ENCODE results near the gene AMN1.
A peak's percentile ranks its signal among the peaks of the same experiment; 100 is the strongest.

Gene AMN1

GRCh38 chr12:31655792-31656191 lies 73.0 kb downstream of the AMN1 start:
- TF ChIP-seq, protein P1, sequence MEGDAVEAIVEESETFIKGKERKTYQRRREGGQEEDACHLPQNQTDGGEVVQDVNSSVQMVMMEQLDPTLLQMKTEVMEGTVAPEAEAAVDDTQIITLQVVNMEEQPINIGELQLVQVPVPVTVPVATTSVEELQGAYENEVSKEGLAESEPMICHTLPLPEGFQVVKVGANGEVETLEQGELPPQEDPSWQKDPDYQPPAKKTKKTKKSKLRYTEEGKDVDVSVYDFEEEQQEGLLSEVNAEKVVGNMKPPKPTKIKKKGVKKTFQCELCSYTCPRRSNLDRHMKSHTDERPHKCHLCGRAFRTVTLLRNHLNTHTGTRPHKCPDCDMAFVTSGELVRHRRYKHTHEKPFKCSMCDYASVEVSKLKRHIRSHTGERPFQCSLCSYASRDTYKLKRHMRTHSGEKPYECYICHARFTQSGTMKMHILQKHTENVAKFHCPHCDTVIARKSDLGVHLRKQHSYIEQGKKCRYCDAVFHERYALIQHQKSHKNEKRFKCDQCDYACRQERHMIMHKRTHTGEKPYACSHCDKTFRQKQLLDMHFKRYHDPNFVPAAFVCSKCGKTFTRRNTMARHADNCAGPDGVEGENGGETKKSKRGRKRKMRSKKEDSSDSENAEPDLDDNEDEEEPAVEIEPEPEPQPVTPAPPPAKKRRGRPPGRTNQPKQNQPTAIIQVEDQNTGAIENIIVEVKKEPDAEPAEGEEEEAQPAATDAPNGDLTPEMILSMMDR (conservative IDR thresholded peaks at IDR 0.05; ENCODE audit: low read depth, low read length) = no peak
- Histone ChIP-seq H3K36me3 (ENCODE audit: insufficient read depth) (no peaks in the 10 kb centered on the region), H3K9ac (no peak overlapping the region), H3K4me1 (ENCODE audit: low read depth, poor library complexity, severe bottlenecking) (peaks cover 27% of the 10 kb centered on the region), H3K4me3 (IDR thresholded peaks at IDR 0.05; ENCODE audit: insufficient read depth, low read depth, low read length) (no peak overlapping the region), H4K20me1 (ENCODE audit: insufficient read depth) (no peaks in the 10 kb centered on the region), H2AFZ (ENCODE audit: low read depth) (no peak overlapping the region), H3K27me3 (ENCODE audit: insufficient read depth, low read depth) (no peaks in the 10 kb centered on the region), H3K27ac (no peak overlapping the region), H3K79me2 (ENCODE audit: insufficient read depth, low read depth) (no peaks in the 10 kb centered on the region), H3K4me2 (no peak overlapping the region)

DNA sequence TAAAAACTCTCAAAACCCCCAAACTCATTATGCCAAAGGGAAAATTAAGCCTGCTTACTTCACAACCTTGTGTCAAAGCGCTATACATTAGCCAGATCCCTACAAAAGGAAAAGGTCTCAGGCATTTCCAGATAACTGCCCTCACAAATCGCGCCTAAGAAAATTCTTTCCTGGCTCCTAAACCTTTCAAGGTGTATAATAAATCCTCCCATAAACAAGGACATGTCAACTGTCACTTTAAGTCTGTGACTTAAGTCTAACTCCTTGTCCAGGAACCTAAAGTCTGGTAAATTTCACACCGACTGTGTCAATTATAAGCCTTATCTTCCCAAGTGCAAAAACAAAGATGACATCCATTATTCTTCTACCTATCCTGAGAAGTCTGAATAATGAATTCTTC lies 73.6 kb downstream of the AMN1 start:
- Histone ChIP-seq H3K4me3 (IDR thresholded peaks at IDR 0.05; ENCODE audit: insufficient read depth, low read depth, low read length) (no peak overlapping the region), H3K4me2 (no peak overlapping the region), H3K79me2 (ENCODE audit: insufficient read depth, low read depth) (no peaks in the 10 kb centered on the region), H2AFZ (ENCODE audit: low read depth) (no peak overlapping the region), H4K20me1 (ENCODE audit: insufficient read depth) (no peaks in the 10 kb centered on the region), H3K36me3 (ENCODE audit: insufficient read depth) (no peaks in the 10 kb centered on the region), H3K9ac (no peak overlapping the region), H3K27me3 (ENCODE audit: insufficient read depth, low read depth) (no peaks in the 10 kb centered on the region), H3K4me1 (ENCODE audit: low read depth, poor library complexity, severe bottlenecking) (peaks cover 22% of the 10 kb centered on the region), H3K27ac (no peak overlapping the region)
- TF ChIP-seq, protein P1 (conservative IDR thresholded peaks at IDR 0.05; ENCODE audit: low read depth, low read length) = no peak

GRCh38 chr12:31651893-31652521 lies 76.8 kb downstream of the AMN1 start:
- Histone ChIP-seq H3K4me1 (ENCODE audit: low read depth, poor library complexity, severe bottlenecking) (peaks cover 12% of the 10 kb centered on the region), H2AFZ (ENCODE audit: low read depth) (peak overlapping the region; percentile 99; the same call in 1 of the 2 replicates), H3K36me3 (ENCODE audit: insufficient read depth) (no peaks in the 10 kb centered on the region), H3K4me3 (IDR thresholded peaks at IDR 0.05; ENCODE audit: insufficient read depth, low read depth, low read length) (no peak overlapping the region), H3K4me2 (no peak overlapping the region), H3K79me2 (ENCODE audit: insufficient read depth, low read depth) (no peaks in the 10 kb centered on the region), H4K20me1 (ENCODE audit: insufficient read depth) (no peaks in the 10 kb centered on the region), H3K27me3 (ENCODE audit: insufficient read depth, low read depth) (no peaks in the 10 kb centered on the region), H3K27ac (no peak overlapping the region), H3K9ac (no peak overlapping the region)
- TF ChIP-seq, protein P1 (conservative IDR thresholded peaks at IDR 0.05; ENCODE audit: low read depth, low read length) = no peak

GRCh38 chr12:31650918-31651317 lies 77.9 kb downstream of the AMN1 start:
- no peaks in the 10 kb centered on the region for H3K27me3 ChIP-seq (ENCODE audit: insufficient read depth, low read depth)
- H3K27ac ChIP-seq = no peak overlapping the region
- no peak overlapping the region for H3K4me2 ChIP-seq
- H4K20me1 ChIP-seq (ENCODE audit: insufficient read depth) = no peaks in the 10 kb centered on the region
- TF ChIP-seq, protein P1 (conservative IDR thresholded peaks at IDR 0.05; ENCODE audit: low read depth, low read length) = no peak
- peaks cover 12% of the 10 kb centered on the region for H3K4me1 ChIP-seq (ENCODE audit: low read depth, poor library complexity, severe bottlenecking)
- H3K4me3 ChIP-seq (IDR thresholded peaks at IDR 0.05; ENCODE audit: insufficient read depth, low read depth, low read length) = no peak overlapping the region
- H3K9ac ChIP-seq = no peak overlapping the region
- no peaks in the 10 kb centered on the region for H3K36me3 ChIP-seq (ENCODE audit: insufficient read depth)
- H2AFZ ChIP-seq (ENCODE audit: low read depth) = no peak overlapping the region
- H3K79me2 ChIP-seq (ENCODE audit: insufficient read depth, low read depth) = no peaks in the 10 kb centered on the region

All from KMS-11 (cell line).